ENCODE results near the gene CARMIL1. TPM values are rescaled to one million over a fixed set of nuclear protein-coding genes. Genes with fewer than 3 reads are reported as not detected.

Gene CARMIL1
- total RNA-seq, 4 donors from 2014 or later, result 11.8 to 23.2 (median 17.1) TPM

- Histone ChIP-seq H3K27ac (peak overlapping the region; percentile 73 to 80), H3K4me3 (peak overlapping the region; percentile 54 to 90), H3K36me3 (no peaks in the 10 kb centered on the region), H3K9me3 (no peaks in the 10 kb centered on the region), H3K27me3 (no peaks in the 10 kb centered on the region), H3K4me1 (no peaks in the 10 kb centered on the region)
- intact Hi-C loops (cut with DNase I; ENCODE audit: low total_unique reads), result loop anchor here (5.0 kb wide), 1 partner anchor 207 kb away; no protein-coding TSS in a partner anchor
- DNase-seq, result peak; percentile 28 to 37
- TF ChIP-seq CTCF (IDR thresholded peaks at IDR 0.05), result no peak
- TF ChIP-seq POLR2A (IDR thresholded peaks at IDR 0.05), result no peak
Measured at GRCh38 chr6:25279748-25280343, 672 bp downstream of the CARMIL1 start.

DNA sequence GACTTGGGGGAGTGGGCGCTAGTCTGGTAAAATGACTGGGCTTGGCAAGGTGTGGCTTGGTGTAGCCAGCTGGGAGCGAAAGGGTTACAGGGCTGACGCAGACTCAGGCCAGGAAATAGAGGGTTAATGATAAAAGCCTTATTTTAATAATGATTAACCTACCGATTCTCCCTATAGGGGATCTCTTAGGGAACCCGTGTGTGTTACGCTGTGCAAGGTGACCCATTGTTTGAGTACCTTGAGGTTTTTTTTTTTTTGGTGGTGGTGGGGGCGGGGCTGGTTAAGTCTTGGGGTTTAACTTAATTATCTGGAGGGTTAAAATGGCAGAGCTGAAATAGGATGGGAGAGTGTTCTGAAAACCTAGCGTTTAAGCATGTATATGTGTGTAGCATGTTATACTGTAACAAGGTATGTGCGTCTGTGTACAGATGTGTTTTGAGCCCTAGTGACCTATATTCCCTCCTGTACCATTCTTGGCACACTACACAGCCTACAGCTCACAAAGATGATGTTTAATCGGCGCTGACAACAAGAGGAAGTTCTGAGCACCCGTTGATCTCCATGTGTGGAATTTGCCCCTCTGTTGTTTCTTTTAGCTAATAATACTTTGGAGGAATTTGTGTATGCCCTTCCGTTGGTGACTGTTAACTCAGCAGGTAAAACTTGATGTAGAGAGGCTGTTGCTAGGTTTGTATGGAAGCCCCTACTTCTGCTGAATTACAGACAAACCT, 1.3 kb downstream of the CARMIL1 start:
- Histone ChIP-seq H3K9me3 (no peaks in the 10 kb centered on the region), H3K4me3 (peak overlapping the region; percentile 54 to 90), H3K4me1 (no peaks in the 10 kb centered on the region), H3K36me3 (no peaks in the 10 kb centered on the region), H3K27ac (peak overlapping the region; percentile 73 to 80), H3K27me3 (no peaks in the 10 kb centered on the region)
- TF ChIP-seq POLR2A (IDR thresholded peaks at IDR 0.05) (no peak), CTCF (IDR thresholded peaks at IDR 0.05) (no peak)
- DNase-seq, result no peak
- intact Hi-C loops (cut with DNase I; ENCODE audit: low total_unique reads), result no loop called here

DNA sequence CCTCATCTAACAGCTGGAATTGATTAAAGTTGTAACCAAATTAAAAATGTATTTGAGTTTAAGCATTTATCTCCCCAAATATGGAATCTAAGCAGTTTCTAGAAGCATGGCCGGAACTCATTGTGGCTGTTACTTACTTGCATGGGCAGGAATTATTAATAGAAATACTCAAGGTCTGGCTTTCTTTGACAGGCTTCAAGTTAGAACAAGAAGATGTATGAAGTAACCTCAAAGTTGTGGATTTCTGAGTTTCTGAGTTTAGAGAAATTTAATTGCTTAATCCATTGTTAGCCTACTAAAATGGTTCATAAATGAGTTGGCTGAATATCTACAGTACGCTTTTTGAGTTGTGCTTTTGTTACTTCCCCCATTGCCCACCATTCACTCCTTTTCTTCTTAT, 7.7 kb downstream of the CARMIL1 start:
- no peaks in the 10 kb centered on the region for H3K9me3 ChIP-seq
- H3K36me3 ChIP-seq, result no peaks in the 10 kb centered on the region
- H3K27ac ChIP-seq, result no peak overlapping the region
- no peaks in the 10 kb centered on the region for H3K4me1 ChIP-seq
- no peak for DNase-seq
- H3K27me3 ChIP-seq, result no peaks in the 10 kb centered on the region
- no peak overlapping the region for H3K4me3 ChIP-seq
- TF ChIP-seq CTCF (IDR thresholded peaks at IDR 0.05), result no peak
- TF ChIP-seq POLR2A (IDR thresholded peaks at IDR 0.05), result no peak
- intact Hi-C loops (cut with DNase I; ENCODE audit: low total_unique reads), result no loop called here

GRCh38 chr6:25287941-25288340, 8.8 kb downstream of the CARMIL1 start:
- H3K27ac ChIP-seq, result no peak overlapping the region
- intact Hi-C loops (cut with DNase I; ENCODE audit: low total_unique reads), result no loop called here
- no peak for DNase-seq
- no peak overlapping the region for H3K4me3 ChIP-seq
- H3K4me1 ChIP-seq, result no peaks in the 10 kb centered on the region
- no peaks in the 10 kb centered on the region for H3K9me3 ChIP-seq
- no peaks in the 10 kb centered on the region for H3K36me3 ChIP-seq
- no peaks in the 10 kb centered on the region for H3K27me3 ChIP-seq
- no peak for TF ChIP-seq POLR2A (IDR thresholded peaks at IDR 0.05)
- TF ChIP-seq CTCF (IDR thresholded peaks at IDR 0.05), result no peak

- intact Hi-C loops (cut with DNase I; ENCODE audit: low total_unique reads), result no loop called here
- no peaks in the 10 kb centered on the region for H3K9me3 ChIP-seq
- H3K4me3 ChIP-seq, result no peak overlapping the region
- H3K4me1 ChIP-seq, result no peaks in the 10 kb centered on the region
- no peaks in the 10 kb centered on the region for H3K27me3 ChIP-seq
- no peaks in the 10 kb centered on the region for H3K36me3 ChIP-seq
- no peak overlapping the region for H3K27ac ChIP-seq
- TF ChIP-seq CTCF (IDR thresholded peaks at IDR 0.05) (no peak), POLR2A (IDR thresholded peaks at IDR 0.05) (no peak)
- DNase-seq, result no peak
Measured at GRCh38 chr6:25288518-25288917, 9.3 kb downstream of the CARMIL1 start.
